ENCODE results near the gene DBP.

DNA sequence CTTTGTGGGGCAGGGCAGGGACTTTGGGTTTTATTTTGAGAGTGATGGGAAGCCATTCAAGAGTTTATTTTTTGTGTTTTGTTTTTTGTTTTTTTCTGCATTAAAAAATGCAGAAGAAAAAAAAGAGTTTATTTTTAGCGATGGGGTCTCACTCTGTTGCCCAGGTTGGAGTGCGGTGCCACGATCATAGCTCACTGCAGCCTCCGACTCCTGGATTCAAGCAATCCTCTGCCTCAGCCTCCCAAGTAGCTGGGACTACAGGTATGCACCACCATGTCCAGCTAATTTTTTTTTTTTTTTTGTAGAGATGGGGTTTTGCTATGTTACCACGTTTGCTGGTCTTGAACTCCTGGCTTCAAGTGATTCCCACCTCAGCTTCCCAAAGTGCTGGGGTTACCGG, 21.3 kb upstream of the DBP start:
- TF ChIP-seq, protein P1, sequence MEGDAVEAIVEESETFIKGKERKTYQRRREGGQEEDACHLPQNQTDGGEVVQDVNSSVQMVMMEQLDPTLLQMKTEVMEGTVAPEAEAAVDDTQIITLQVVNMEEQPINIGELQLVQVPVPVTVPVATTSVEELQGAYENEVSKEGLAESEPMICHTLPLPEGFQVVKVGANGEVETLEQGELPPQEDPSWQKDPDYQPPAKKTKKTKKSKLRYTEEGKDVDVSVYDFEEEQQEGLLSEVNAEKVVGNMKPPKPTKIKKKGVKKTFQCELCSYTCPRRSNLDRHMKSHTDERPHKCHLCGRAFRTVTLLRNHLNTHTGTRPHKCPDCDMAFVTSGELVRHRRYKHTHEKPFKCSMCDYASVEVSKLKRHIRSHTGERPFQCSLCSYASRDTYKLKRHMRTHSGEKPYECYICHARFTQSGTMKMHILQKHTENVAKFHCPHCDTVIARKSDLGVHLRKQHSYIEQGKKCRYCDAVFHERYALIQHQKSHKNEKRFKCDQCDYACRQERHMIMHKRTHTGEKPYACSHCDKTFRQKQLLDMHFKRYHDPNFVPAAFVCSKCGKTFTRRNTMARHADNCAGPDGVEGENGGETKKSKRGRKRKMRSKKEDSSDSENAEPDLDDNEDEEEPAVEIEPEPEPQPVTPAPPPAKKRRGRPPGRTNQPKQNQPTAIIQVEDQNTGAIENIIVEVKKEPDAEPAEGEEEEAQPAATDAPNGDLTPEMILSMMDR (IDR thresholded peaks at IDR 0.05): no peak
- no peak for TF ChIP-seq ZFX (IDR thresholded peaks at IDR 0.05; ENCODE audit: borderline replicate concordance)
